Glutamatergic neuron (in vitro differentiated cells): ENCODE data around the gene NEURL4. TPM values are rescaled to one million over a fixed set of nuclear protein-coding genes. Genes with fewer than 3 reads are reported as not detected.
A peak's percentile ranks its signal among the peaks of the same experiment; 100 is the strongest.

Source experiments
- DNase-seq: peaks from one replicate; pipeline ENCODE4 v3.0.0; 2022
- H3K27ac Mint-ChIP-seq: one replicate; pipeline ENCODE4 v1.8.0; 2020; ENCODE audit warnings: mild to moderate bottlenecking, mixed read lengths, inconsistent platforms; ENCODE audit not compliant: unreplicated experiment
- H3K27me3 Mint-ChIP-seq: one replicate; pipeline ENCODE4 v1.8.0; 2020; ENCODE audit warnings: mild to moderate bottlenecking, moderate library complexity, mixed read lengths, inconsistent platforms; ENCODE audit not compliant: unreplicated experiment
- H3K36me3 Mint-ChIP-seq: one replicate; pipeline ENCODE4 v1.8.0; 2020; ENCODE audit warnings: mild to moderate bottlenecking, mixed read lengths, inconsistent platforms; ENCODE audit not compliant: unreplicated experiment
- H3K4me1 Mint-ChIP-seq: one replicate; pipeline ENCODE4 v1.8.0; 2020; ENCODE audit warnings: mild to moderate bottlenecking, low read depth, mixed read lengths, inconsistent platforms; ENCODE audit not compliant: unreplicated experiment
- H3K4me3 Mint-ChIP-seq: one replicate; pipeline ENCODE4 v1.8.0; 2020; ENCODE audit warnings: mild to moderate bottlenecking, mixed read lengths, inconsistent platforms; ENCODE audit not compliant: unreplicated experiment
- H3K9me3 Mint-ChIP-seq: one replicate; pipeline ENCODE4 v1.8.0; 2020; ENCODE audit warnings: mild to moderate bottlenecking, moderate library complexity, mixed read lengths, inconsistent platforms; ENCODE audit not compliant: unreplicated experiment
- total RNA-seq: library from RNA; stranded (reverse); fragmentation: NEBNext Ultra II Directional; extraction: Animal tissue kit (Norgen Biotek cat#: 25700); gene quantifications from one replicate; pipeline ENCODE4 v1.2.1, GENCODE V29; 2021; ENCODE audit not compliant: unreplicated experiment
- TF ChIP-seq, protein P1 (sequence below): fragments of 200-600 bp; sonication (generic); IDR thresholded peaks from one replicate; pipeline ENCODE4 v1.5.0; 2021; ENCODE audit not compliant: partially characterized antibody, unreplicated experiment

The NEURL4 gene
- total RNA-seq, 1 donor from 2014 or later: 97.6 TPM

DNA sequence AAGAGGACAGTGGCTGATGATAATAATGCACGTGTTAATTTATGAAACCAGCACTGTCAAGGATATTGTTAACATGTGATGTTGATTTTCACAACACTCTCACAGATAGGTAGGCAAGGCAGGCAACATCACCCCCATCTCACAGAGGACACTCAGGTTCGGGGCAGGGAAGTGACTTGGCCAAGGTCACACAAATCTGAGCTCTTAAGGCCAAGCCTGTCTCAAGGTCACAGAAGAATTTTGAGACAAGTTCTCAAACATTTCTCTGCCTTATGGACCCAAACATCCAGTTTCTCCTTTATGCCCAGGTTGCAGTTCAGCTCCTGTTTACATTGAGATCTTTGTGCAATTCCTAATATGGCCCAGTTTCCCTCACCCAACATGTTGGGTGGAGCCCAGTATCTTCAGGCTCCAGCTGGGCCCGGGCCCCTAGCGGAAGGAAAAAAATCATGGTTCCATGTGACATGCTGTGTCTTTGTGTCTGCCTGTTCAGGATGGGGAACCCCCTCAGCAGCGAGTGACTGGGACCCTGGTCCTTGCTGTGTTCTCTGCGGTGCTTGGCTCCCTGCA is 46.3 kb downstream of the NEURL4 start:
- DNase-seq: no peak
- Mint-ChIP-seq H3K27ac (no peak overlapping the region), H3K27me3 (peaks cover 22% of the 10 kb centered on the region), H3K9me3 (peaks cover 2% of the 10 kb centered on the region), H3K4me3 (peak overlapping the region; percentile 25), H3K4me1 (peaks cover 4% of the 10 kb centered on the region), H3K36me3 (no peaks in the 10 kb centered on the region)
- TF ChIP-seq, protein P1, sequence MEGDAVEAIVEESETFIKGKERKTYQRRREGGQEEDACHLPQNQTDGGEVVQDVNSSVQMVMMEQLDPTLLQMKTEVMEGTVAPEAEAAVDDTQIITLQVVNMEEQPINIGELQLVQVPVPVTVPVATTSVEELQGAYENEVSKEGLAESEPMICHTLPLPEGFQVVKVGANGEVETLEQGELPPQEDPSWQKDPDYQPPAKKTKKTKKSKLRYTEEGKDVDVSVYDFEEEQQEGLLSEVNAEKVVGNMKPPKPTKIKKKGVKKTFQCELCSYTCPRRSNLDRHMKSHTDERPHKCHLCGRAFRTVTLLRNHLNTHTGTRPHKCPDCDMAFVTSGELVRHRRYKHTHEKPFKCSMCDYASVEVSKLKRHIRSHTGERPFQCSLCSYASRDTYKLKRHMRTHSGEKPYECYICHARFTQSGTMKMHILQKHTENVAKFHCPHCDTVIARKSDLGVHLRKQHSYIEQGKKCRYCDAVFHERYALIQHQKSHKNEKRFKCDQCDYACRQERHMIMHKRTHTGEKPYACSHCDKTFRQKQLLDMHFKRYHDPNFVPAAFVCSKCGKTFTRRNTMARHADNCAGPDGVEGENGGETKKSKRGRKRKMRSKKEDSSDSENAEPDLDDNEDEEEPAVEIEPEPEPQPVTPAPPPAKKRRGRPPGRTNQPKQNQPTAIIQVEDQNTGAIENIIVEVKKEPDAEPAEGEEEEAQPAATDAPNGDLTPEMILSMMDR: no peak

DNA sequence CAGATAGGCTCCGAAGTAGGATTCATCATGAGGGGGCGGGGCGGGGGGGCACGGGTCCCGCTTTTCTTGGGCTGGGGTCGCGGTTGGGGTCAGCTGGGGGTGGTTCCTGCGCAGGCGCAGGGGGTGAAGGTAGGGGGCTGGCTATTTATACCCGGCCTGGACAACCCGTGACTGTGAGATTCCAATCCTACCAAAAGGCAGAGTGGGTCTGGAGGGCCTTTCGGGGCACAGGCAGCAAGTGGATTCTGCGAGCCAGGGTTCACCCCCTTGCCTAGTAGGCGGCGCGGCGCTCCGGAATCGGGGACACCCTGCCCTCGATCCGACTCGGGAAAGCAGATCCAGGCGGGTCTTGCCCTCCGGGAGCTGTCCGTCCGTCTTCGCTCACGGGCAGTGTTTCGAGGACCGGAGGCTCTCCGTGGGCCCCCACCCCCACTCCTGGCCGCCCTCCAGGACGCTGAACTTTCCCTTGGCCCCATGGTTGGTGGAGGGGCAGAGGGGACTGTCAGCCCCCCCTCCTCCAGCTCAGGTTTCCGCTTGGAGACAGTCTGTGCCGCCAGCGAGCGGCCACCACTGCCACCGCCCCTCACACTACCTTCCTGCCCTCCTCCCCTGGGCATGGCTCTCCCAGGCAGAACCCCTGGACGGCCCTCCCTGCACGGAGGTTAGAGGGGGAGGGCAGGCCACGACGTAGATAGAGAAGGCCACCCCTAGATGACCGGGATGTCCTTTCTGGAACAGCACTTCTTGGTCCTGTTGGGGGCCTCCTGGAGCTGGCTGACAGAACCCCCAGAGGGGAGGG is 47.0 kb downstream of the NEURL4 start:
- peaks cover 20% of the 10 kb centered on the region for H3K27me3 Mint-ChIP-seq
- H3K4me1 Mint-ChIP-seq: peaks cover 4% of the 10 kb centered on the region
- TF ChIP-seq, protein P1: no peak
- no peak for DNase-seq
- no peak overlapping the region for H3K27ac Mint-ChIP-seq
- no peaks in the 10 kb centered on the region for H3K36me3 Mint-ChIP-seq
- H3K4me3 Mint-ChIP-seq: peak overlapping the region; percentile 73
- H3K9me3 Mint-ChIP-seq: peaks cover 2% of the 10 kb centered on the region

DNA sequence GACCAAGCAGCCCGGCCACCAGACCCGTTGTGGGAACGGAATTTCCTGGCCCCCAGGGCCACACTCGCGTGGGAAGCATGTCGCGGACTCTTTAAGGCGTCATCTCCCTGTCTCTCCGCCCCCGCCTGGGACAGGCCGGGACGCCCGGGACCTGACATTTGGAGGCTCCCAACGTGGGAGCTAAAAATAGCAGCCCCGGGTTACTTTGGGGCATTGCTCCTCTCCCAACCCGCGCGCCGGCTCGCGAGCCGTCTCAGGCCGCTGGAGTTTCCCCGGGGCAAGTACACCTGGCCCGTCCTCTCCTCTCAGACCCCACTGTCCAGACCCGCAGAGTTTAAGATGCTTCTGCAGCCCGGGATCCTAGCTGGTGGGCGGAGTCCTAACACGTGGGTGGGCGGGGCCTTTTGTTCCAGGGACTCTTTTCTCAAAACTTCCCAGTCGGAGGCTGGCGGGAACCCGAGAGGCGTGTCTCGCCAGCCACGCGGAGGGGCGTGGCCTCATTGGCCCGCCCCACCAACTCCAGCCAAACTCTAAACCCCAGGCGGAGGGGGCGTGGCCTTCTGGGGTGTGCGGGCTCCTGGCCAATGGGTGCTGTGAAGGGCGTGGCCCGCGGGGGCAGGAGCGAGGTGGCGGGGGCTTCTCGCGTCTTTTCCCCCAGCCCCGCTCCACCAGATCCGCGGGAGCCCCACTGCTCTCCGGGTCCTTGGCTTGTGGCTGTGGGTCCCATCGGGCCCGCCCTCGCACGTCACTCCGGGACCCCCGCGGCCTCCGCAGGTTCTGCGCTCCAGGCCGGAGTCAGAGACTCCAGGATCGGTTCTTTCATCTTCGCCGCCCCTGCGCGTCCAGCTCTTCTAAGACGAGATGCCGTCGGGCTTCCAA is 47.8 kb downstream of the NEURL4 start, which contains the start of gene SLC2A4:
TSS of gene SLC2A4 (plus strand) at position 645 of the 879 bp plus-strand sequence. CDS start at position 862, 217 bp downstream.
- peak; percentile 88 for DNase-seq
- Mint-ChIP-seq H3K27me3 (peaks cover 19% of the 10 kb centered on the region), H3K27ac (no peak within 1 kb of the TSS), H3K36me3 (no peaks in the 10 kb centered on the region), H3K4me1 (peaks cover 4% of the 10 kb centered on the region), H3K9me3 (peaks cover 2% of the 10 kb centered on the region), H3K4me3 (peak within 1 kb of the TSS; percentile 81)
- TF ChIP-seq, protein P1: no peak

DNA sequence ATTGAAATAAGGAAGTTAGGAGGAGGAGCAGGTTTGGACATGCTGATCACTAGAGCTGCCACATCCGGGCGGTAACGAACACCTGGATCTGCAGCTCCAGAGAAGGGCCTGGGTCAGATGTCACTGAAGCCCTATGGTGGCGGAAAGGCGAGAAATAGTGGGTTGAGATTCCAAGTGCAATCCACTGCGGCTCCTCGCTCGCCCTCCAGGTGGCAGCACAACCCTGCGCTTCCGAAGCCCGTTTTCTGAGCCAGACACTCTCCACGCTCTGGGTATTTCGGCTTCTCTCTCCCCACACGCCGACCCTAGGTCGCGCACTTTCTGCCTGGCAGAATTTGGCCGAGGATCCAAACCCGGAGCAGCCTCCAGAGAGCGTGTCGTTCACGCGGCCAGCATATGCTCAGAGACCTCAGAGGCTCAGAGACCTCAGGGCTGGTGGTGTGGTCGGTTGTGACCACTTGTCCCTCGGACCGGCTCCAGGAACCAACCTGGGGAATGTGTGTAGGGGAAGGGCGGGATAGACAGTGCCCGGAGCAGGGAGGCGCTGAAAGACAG is 48.5 kb downstream of the NEURL4 start:
- peaks cover 2% of the 10 kb centered on the region for H3K9me3 Mint-ChIP-seq
- peaks cover 18% of the 10 kb centered on the region for H3K27me3 Mint-ChIP-seq
- H3K27ac Mint-ChIP-seq: no peak overlapping the region
- H3K4me1 Mint-ChIP-seq: peaks cover 4% of the 10 kb centered on the region
- H3K36me3 Mint-ChIP-seq: no peaks in the 10 kb centered on the region
- peak; percentile 83 for DNase-seq
- peak overlapping the region; percentile 81 for H3K4me3 Mint-ChIP-seq
- TF ChIP-seq, protein P1: peak; percentile 69
